Thyroid gland (tissue), 4 donors: ENCODE measurements around the gene CACNB4.

Source experiments
- POLR2A ChIP-seq, 2 donors: fragments of 450-650 bp; IDR thresholded peaks; one replicate each; pipeline ENCODE4 v1.6.1; 2017; ENCODE audit warnings: antibody characterized with exemption in 2 of 2, mild to moderate bottlenecking in 2 of 2, moderate library complexity in 1 of 2
- TF ChIP-seq, protein P1 (sequence below), 6 experiments: fragments of 200-600 bp in 3 of 6; fragments of 450-650 bp in 3 of 6; sonication (generic) in 3 of 6; IDR thresholded peaks; one replicate each; pipeline ENCODE4 v1.5.1; 2016 to 2019; ENCODE audit warnings: antibody characterized with exemption in 6 of 6, mild to moderate bottlenecking in 2 of 6, inconsistent platforms in 1 of 6, moderate library complexity in 1 of 6

DNA sequence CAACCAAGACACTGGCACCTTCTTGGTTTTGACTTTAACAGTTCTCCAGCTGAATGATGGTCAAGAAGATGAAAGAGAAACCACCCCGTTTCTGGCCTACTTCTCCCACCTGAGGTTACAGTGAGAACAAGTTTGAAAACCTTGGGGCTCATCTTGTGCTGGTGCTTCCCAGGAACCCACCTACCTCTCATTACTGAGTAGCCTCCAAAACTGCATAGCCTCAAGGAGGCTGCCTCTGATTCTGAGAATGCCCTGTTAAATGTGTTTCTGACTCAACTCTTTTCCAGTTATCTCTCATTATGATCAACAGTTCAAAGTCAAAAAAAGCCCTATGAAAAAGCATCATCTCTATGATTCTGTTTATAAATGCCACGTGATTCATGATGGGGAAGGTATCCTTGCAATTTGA lies 121.9 kb downstream of the CACNB4 start:
- TF ChIP-seq, protein P1, sequence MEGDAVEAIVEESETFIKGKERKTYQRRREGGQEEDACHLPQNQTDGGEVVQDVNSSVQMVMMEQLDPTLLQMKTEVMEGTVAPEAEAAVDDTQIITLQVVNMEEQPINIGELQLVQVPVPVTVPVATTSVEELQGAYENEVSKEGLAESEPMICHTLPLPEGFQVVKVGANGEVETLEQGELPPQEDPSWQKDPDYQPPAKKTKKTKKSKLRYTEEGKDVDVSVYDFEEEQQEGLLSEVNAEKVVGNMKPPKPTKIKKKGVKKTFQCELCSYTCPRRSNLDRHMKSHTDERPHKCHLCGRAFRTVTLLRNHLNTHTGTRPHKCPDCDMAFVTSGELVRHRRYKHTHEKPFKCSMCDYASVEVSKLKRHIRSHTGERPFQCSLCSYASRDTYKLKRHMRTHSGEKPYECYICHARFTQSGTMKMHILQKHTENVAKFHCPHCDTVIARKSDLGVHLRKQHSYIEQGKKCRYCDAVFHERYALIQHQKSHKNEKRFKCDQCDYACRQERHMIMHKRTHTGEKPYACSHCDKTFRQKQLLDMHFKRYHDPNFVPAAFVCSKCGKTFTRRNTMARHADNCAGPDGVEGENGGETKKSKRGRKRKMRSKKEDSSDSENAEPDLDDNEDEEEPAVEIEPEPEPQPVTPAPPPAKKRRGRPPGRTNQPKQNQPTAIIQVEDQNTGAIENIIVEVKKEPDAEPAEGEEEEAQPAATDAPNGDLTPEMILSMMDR (IDR thresholded peaks at IDR 0.05): no peak
- TF ChIP-seq POLR2A (IDR thresholded peaks at IDR 0.05): no peak
